Activated naive CD8-positive, alpha-beta T cell treated with anti-CD3 and anti-CD28 coated beads, Interleukin-2, amount 10 ng/mL, durations not matched to agents 7 days and 5 days (primary cell): ENCODE results near the gene MPND. TPM values are rescaled to one million over a fixed set of nuclear protein-coding genes. Genes with fewer than 3 reads are reported as not detected.
A peak's percentile ranks its signal among the peaks of the same experiment; 100 is the strongest.

ENCODE experiments used
- ATAC-seq: fragments of 150-1000 bp; cut with Tn5 transposase; one replicate; pipeline ENCODE4 v1.10.0; 2021; ENCODE audit warnings: low read depth, moderate library complexity
- POLR2A ChIA-PET: fragments of 350-600 bp; sonication (Branson Sonifier 250); formaldehyde crosslinking; loops from one replicate; lab custom pipeline; 2021; ENCODE audit warnings: antibody characterized with exemption; lab: Charles Lee
- DNase-seq: peaks from one replicate; pipeline ENCODE4 v3.0.0; 2021
- H3K27ac Mint-ChIP-seq: one replicate; pipeline ENCODE4 v1.8.0; 2022; ENCODE audit warnings: mild to moderate bottlenecking, mixed read lengths
- H3K27me3 Mint-ChIP-seq: one replicate; pipeline ENCODE4 v1.8.0; 2022; ENCODE audit warnings: mild to moderate bottlenecking, moderate library complexity, mixed read lengths
- H3K36me3 Mint-ChIP-seq: one replicate; pipeline ENCODE4 v1.8.0; 2021; ENCODE audit warnings: mild to moderate bottlenecking, mixed read lengths
- H3K4me1 Mint-ChIP-seq: one replicate; pipeline ENCODE4 v1.8.0; 2021; ENCODE audit warnings: mixed read lengths
- H3K4me3 Mint-ChIP-seq: one replicate; pipeline ENCODE4 v1.8.0; 2022; ENCODE audit warnings: mild to moderate bottlenecking, moderate library complexity, mixed read lengths
- H3K9me3 Mint-ChIP-seq: one replicate; pipeline ENCODE4 v1.8.0; 2021; ENCODE audit warnings: mixed read lengths
- total RNA-seq, 2 experiments: library from RNA; stranded (reverse); gene quantifications; one replicate each; pipeline ENCODE4 v1.2.3, GENCODE V29; 2021

The MPND gene
- total RNA-seq, 2 experiments from 2014 or later: 23.7 to 26.2 TPM

DNA sequence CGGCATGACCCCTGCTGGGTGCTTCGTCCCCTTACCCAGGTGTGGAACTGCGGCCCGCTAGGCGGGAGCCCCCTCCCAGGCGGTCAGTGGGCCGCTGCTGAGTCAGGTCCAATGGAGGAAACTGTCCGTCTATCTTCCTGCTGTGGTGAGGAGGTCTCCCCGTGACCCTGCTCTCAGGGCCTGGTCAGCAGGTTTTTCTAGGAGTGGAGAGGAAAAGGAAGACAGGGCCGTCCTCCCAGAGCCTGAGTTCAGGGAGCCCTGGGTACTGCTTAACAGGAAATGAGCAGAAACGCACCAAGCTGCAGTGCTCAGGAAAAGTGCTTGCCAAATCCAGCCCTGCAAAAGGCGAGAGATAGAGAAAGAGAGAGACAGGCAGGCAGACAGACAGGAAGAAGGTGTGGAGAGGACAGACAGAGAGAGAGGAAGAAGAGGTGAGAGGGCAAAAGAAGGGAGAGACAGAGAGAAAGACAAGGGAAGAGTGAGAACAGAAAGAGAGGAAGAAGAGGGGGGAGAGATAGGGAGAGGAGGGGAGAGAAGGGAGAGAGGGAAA, 46.7 kb downstream of the MPND start:
- peak overlapping the region; percentile 76 for H3K27ac Mint-ChIP-seq
- H3K4me1 Mint-ChIP-seq: peaks cover 30% of the 10 kb centered on the region
- ATAC-seq: no peak
- H3K4me3 Mint-ChIP-seq: peak overlapping the region; percentile 52
- POLR2A ChIA-PET: interaction anchor here (1.0 to 1.6 kb wide), 2 partner anchors 10 to 20 kb away, joined by 4 to 6 read pairs; partner anchors contain the start of gene SH3GL1
- DNase-seq: no peak
- H3K27me3 Mint-ChIP-seq: no peaks in the 10 kb centered on the region
- H3K36me3 Mint-ChIP-seq: peaks cover 5% of the 10 kb centered on the region
- no peaks in the 10 kb centered on the region for H3K9me3 Mint-ChIP-seq

DNA sequence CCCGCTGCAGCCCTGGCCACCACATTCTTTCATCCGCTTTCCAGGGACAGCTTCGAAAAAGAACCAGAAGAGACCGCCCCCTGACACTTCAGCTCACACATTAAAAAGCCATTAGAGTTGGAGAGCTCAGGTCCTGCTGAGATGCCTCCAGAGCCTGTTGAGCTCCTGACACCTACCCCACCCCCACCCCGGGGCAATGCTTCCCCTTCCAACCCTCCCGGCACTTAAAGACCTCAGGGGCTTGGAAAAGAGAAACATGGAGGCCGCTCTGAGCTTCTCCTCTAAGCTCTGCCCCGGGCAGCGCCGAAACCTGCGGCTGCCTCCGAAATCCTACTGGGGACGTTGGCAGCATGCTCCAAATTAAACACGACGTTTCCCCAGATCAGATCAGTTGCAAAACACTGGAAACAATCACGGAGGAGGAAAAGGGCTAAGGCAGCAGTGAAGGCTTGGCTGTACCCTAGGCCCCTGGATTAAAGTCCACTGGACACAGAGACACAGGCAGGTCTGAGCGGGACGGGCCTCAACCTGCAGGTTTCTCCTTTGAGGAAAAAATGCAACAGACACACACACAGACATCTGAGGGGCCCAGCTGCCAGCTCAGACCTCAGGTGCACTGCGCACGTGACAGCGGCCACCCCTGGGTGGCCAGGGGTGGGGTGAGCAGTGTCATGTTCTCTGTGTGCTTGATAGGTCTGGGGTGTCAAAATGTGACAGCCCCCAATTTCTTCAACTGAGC, 47.4 kb downstream of the MPND start:
- H3K27me3 Mint-ChIP-seq: no peaks in the 10 kb centered on the region
- DNase-seq: no peak
- no peaks in the 10 kb centered on the region for H3K9me3 Mint-ChIP-seq
- POLR2A ChIA-PET: interaction anchor here (1.0 to 1.6 kb wide), 2 partner anchors 9 to 21 kb away, joined by 4 to 6 read pairs; partner anchors contain the start of gene SH3GL1
- peaks cover 5% of the 10 kb centered on the region for H3K36me3 Mint-ChIP-seq
- H3K4me3 Mint-ChIP-seq: peak overlapping the region; percentile 10
- no peak for ATAC-seq
- H3K27ac Mint-ChIP-seq: peak overlapping the region; percentile 76
- peaks cover 30% of the 10 kb centered on the region for H3K4me1 Mint-ChIP-seq

- POLR2A ChIA-PET: interaction anchor here (1.0 to 1.6 kb wide), 2 partner anchors 8 to 21 kb away, joined by 4 to 6 read pairs; partner anchors contain the start of gene SH3GL1
- H3K36me3 Mint-ChIP-seq: peaks cover 8% of the 10 kb centered on the region
- H3K27me3 Mint-ChIP-seq: no peaks in the 10 kb centered on the region
- peaks cover 30% of the 10 kb centered on the region for H3K4me1 Mint-ChIP-seq
- no peaks in the 10 kb centered on the region for H3K9me3 Mint-ChIP-seq
- no peak for ATAC-seq
- no peak overlapping the region for H3K27ac Mint-ChIP-seq
- no peak overlapping the region for H3K4me3 Mint-ChIP-seq
- DNase-seq: no peak
These were observed 47.9 kb downstream of the MPND start for GRCh38 chr19:4391306-4391693.

- H3K36me3 Mint-ChIP-seq: peaks cover 14% of the 10 kb centered on the region
- no peaks in the 10 kb centered on the region for H3K27me3 Mint-ChIP-seq
- no peak overlapping the region for H3K27ac Mint-ChIP-seq
- peaks cover 35% of the 10 kb centered on the region for H3K4me1 Mint-ChIP-seq
- H3K9me3 Mint-ChIP-seq: no peaks in the 10 kb centered on the region
- POLR2A ChIA-PET: interaction anchor here (0.7 to 1.6 kb wide), 2 partner anchors 8 to 153 kb away, joined by 3 to 6 read pairs; partner anchors contain the start of gene SH3GL1
- no peak overlapping the region for H3K4me3 Mint-ChIP-seq
- ATAC-seq (no peak), DNase-seq (no peak)
These were observed 48.5 kb downstream of the MPND start for GRCh38 chr19:4391701-4392483.

DNA sequence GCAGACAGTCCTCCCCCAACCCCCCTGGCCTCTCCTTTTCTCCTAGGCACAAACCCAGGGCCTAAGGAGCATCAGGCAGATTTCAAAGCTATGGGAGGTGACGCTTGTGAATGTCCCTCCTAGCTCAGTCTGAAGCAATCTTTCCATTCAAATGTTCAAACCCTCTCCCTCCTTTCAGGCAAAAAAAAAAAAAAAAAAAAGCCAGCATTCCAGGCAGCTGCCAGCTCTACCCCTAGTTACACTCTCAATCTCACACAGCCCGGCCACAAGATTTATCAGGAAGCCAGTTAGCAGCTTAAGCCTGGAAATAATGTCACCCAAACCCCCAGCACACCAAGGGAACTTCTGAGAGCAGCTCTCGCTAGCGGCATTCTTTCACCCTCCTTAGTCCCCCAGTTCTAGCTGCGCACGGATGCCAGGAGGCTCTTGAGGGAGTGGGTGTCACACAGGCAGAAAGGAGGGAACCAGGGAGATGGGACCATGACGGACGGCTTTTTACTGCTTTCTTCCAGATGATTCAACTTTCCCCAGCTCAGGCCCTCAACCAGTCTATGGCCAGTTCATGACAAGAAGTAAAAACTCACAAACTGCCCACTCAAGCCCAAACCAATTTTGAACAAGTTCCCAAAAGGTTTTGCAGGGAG, 50.7 kb downstream of the MPND start:
- ATAC-seq (no peak), DNase-seq (no peak)
- H3K4me3 Mint-ChIP-seq: no peak overlapping the region
- peak overlapping the region; percentile 10 for H3K27ac Mint-ChIP-seq
- H3K36me3 Mint-ChIP-seq: peaks cover 17% of the 10 kb centered on the region
- POLR2A ChIA-PET: interaction anchor here (0.6 to 1.2 kb wide), 2 partner anchors 24 to 50 kb away, joined by 3 read pairs; partner anchors contain the start of gene MPND
- H3K27me3 Mint-ChIP-seq: no peaks in the 10 kb centered on the region
- peaks cover 41% of the 10 kb centered on the region for H3K4me1 Mint-ChIP-seq
- no peaks in the 10 kb centered on the region for H3K9me3 Mint-ChIP-seq

DNA sequence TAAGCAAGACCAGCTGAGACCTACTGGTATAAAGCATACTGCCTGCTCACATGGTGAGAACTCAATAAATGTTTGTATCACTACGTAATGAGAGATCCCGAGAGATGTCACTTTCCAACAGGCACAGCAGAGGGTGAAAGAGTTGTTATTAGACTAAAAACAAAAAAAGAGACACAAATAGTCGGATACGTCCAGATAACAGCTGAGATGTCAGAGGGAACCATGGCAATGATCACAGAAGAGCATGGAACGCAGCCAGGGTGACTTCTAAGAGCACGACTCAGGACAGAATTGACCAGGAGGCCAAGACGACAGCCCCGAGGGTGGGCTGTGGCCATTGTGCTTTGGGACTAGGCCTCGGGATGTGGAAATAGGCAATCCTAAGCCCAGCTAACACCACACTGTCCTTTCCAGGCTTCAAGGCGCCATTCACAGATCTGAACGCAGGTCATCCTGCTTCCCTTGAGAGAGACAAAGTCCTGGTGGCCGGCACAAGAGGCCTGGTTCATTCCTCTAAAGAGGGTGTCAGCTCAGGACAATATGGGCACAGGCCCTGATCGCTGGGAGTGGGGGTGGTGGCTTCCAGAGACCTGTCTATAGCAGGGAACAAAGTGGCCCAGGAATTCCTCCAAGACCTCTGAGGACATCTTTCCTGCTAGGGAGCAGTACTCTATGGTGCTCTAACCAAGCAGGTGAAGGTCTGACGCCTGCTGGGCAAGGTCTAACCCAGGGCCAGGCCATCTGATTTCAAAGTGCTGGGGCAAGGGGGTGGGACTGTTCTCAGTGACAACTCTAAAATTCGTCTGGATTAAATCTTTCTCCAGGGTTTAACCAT, 53.8 kb downstream of the MPND start:
- POLR2A ChIA-PET: no interaction called here
- peaks cover 20% of the 10 kb centered on the region for H3K36me3 Mint-ChIP-seq
- H3K9me3 Mint-ChIP-seq: no peaks in the 10 kb centered on the region
- no peak for DNase-seq
- H3K27ac Mint-ChIP-seq: no peak overlapping the region
- H3K4me1 Mint-ChIP-seq: peaks cover 45% of the 10 kb centered on the region
- ATAC-seq: no peak
- H3K27me3 Mint-ChIP-seq: no peaks in the 10 kb centered on the region
- H3K4me3 Mint-ChIP-seq: no peak overlapping the region

DNA sequence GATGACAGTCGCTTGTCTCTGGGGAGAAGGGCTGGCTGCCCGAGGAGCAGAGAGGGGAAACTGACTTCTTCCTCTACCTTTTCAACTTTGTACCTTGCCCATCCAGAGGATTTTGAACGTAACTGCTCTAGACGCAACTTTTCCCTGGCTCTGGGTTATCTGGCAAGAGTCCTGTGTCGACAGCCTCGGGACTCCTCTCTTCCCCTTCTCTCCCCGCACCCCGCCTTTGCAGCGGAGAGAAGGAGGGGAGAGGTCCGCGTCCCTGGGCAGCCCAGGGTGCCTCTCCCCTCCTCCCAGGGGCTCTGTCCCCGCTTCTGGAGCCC, 56.4 kb downstream of the MPND start:
- Mint-ChIP-seq H3K4me3 (peak overlapping the region; percentile 97), H3K4me1 (peaks cover 48% of the 10 kb centered on the region), H3K9me3 (no peaks in the 10 kb centered on the region), H3K27me3 (no peaks in the 10 kb centered on the region), H3K27ac (peak overlapping the region; percentile 93), H3K36me3 (peaks cover 23% of the 10 kb centered on the region)
- ATAC-seq (peak; percentile 2), DNase-seq (no peak)
- POLR2A ChIA-PET: interaction anchor here (1.0 to 1.7 kb wide), 10 partner anchors 9 to 153 kb away, joined by 4 to 15 read pairs (median 6); partner anchors contain the start of gene YJU2

GRCh38 chr19:4400135-4400936, 57.0 kb downstream of the MPND start, which contains the start of gene SH3GL1:
TSS of gene SH3GL1 (minus strand) at chr19:4400547. CDS start at chr19:4400368, 179 bp downstream.
- DNase-seq (peak; percentile 98), ATAC-seq (peak; percentile 64)
- no peaks in the 10 kb centered on the region for H3K27me3 Mint-ChIP-seq
- H3K36me3 Mint-ChIP-seq: peaks cover 23% of the 10 kb centered on the region
- H3K9me3 Mint-ChIP-seq: no peaks in the 10 kb centered on the region
- peaks cover 50% of the 10 kb centered on the region for H3K4me1 Mint-ChIP-seq
- POLR2A ChIA-PET: interaction anchor here (1.0 to 1.7 kb wide), 10 partner anchors 10 to 153 kb away, joined by 4 to 15 read pairs (median 6); partner anchors contain the start of gene YJU2
- peak within 1 kb of the TSS; percentile 97 for H3K4me3 Mint-ChIP-seq
- peak within 1 kb of the TSS; percentile 93 for H3K27ac Mint-ChIP-seq

DNA sequence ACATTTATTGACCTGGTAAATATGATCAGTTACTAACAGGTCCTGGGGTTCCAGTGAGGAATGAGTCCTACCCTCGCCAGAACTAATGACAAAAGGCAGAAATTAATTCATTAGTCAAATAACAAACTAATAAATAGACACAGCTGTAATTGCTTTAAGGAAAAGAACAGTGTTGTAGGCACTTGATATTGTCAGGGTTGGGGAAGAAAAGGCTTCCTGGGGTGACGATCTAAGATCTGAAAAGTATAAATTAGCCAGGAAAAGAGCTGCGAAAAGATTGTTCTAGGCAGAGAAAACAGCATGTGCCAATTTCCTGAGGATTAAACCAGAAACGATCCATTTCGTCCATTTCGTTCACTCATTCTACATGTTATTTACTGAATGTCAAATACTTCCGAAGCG, 58.4 kb downstream of the MPND start:
- H3K27ac Mint-ChIP-seq: peak overlapping the region; percentile 93
- peaks cover 18% of the 10 kb centered on the region for H3K36me3 Mint-ChIP-seq
- H3K4me1 Mint-ChIP-seq: peaks cover 51% of the 10 kb centered on the region
- POLR2A ChIA-PET: interaction anchor here (0.6 to 1.9 kb wide), 15 partner anchors 17 to 525 kb away, joined by 3 to 19 read pairs (median 4); partner anchors contain the start of genes HDGFL2 and YJU2
- no peaks in the 10 kb centered on the region for H3K9me3 Mint-ChIP-seq
- H3K4me3 Mint-ChIP-seq: peak overlapping the region; percentile 86
- no peaks in the 10 kb centered on the region for H3K27me3 Mint-ChIP-seq
- ATAC-seq: no peak
- no peak for DNase-seq

GRCh38 chr19:4402171-4403004, 59.0 kb downstream of the MPND start, which contains the start of gene CHAF1A:
TSS of gene CHAF1A (plus strand) at chr19:4402640. CDS start at chr19:4402763, 123 bp downstream.
- Mint-ChIP-seq H3K27me3 (no peaks in the 10 kb centered on the region), H3K4me1 (peaks cover 46% of the 10 kb centered on the region), H3K4me3 (peak within 1 kb of the TSS; percentile 95), H3K27ac (peak within 1 kb of the TSS; percentile 93), H3K36me3 (peaks cover 16% of the 10 kb centered on the region), H3K9me3 (no peaks in the 10 kb centered on the region)
- peak; percentile 93 for ATAC-seq
- POLR2A ChIA-PET: interaction anchor here (0.6 to 1.9 kb wide), 15 partner anchors 16 to 526 kb away, joined by 3 to 19 read pairs (median 4); partner anchors contain the start of genes HDGFL2 and YJU2
- DNase-seq: peak; percentile 99
